OCI-LY7 (cell line): ENCODE data around the gene TBC1D1. TPM values are rescaled to one million over a fixed set of nuclear protein-coding genes. Genes with fewer than 3 reads are reported as not detected.

Experiments
- BruUV-seq: library from RNA; stranded (reverse); fragments of 400-500 nt; replicated peaks from 2 replicates; lab custom pipeline; 2021; lab: Mats Ljungman, UMichigan
- CTCF ChIA-PET: fragments of 300-600 bp; sonication (Branson Sonifier 250); formaldehyde crosslinking; loops from one replicate; lab custom pipeline; 2022; ENCODE audit warnings: antibody characterized with exemption; ENCODE audit not compliant: unreplicated experiment; lab: Charles Lee
- POLR2A ChIA-PET: fragments of 300-600 bp; sonication (Branson Sonifier 250); formaldehyde crosslinking; loops from one replicate; lab custom pipeline; 2022; ENCODE audit warnings: antibody characterized with exemption; lab: Charles Lee
- DNase-seq: peaks from one replicate; pipeline ENCODE4 v3.0.0-alpha.2; 2015; ENCODE audit warnings: low spot score
- H2AFZ ChIP-seq: fragments of 200-600 bp; sonication (generic), shearing (Covaris generic); 2 replicates; pipeline ENCODE4 v1.6.1; 2014; ENCODE audit warnings: mild to moderate bottlenecking, antibody characterized with exemption, low read length, moderate library complexity
- H3K27ac ChIP-seq: fragments of 200-600 bp; sonication (generic); 2 replicates; pipeline ENCODE4 v1.5.1; 2014; ENCODE audit warnings: mixed run types, low read depth, mild to moderate bottlenecking, moderate library complexity, low read length, inconsistent platforms; ENCODE audit not compliant: poor library complexity, severe bottlenecking
- H3K36me3 ChIP-seq: fragments of 200-600 bp; sonication (generic); 2 replicates; pipeline ENCODE4 v1.6.1; 2014; ENCODE audit warnings: mild to moderate bottlenecking, antibody characterized with exemption, low read length, moderate library complexity, mixed read lengths; ENCODE audit not compliant: insufficient read depth
- H3K4me1 ChIP-seq: fragments of 200-600 bp; sonication (generic); 2 replicates; pipeline ENCODE4 v1.5.1; 2014; ENCODE audit warnings: mild to moderate bottlenecking, low read length; ENCODE audit not compliant: insufficient read depth, poor library complexity, severe bottlenecking
- H3K4me2 ChIP-seq: fragments of 200-600 bp; sonication (generic); 2 replicates; pipeline ENCODE4 v1.6.1; 2014; ENCODE audit warnings: mild to moderate bottlenecking, low read length
- H3K4me3 ChIP-seq: fragments of 200-600 bp; sonication (generic); 2 replicates; pipeline ENCODE4 v1.5.1; 2014; ENCODE audit warnings: mild to moderate bottlenecking, low read depth, low read length; ENCODE audit not compliant: poor library complexity, severe bottlenecking
- H3K79me2 ChIP-seq: fragments of 200-600 bp; sonication (generic); 2 replicates; pipeline ENCODE4 v1.6.1; 2016; ENCODE audit warnings: low read depth, mild to moderate bottlenecking, low read length, moderate library complexity, mixed read lengths; ENCODE audit not compliant: insufficient read depth
- H3K9me2 ChIP-seq: fragments of 200-600 bp; sonication (generic); 2 replicates; pipeline ENCODE4 v1.6.1; 2016; ENCODE audit warnings: mild to moderate bottlenecking, low read length, mixed read lengths; ENCODE audit not compliant: insufficient read depth
- H3K9me3 ChIP-seq: fragments of 200-600 bp; sonication (generic); 2 replicates; pipeline ENCODE4 v1.6.1; 2014; ENCODE audit warnings: mild to moderate bottlenecking, mixed run types, low read length, mixed read lengths
- H4K20me1 ChIP-seq: fragments of 200-600 bp; sonication (generic); 2 replicates; pipeline ENCODE4 v1.6.1; 2014; ENCODE audit warnings: mild to moderate bottlenecking, antibody characterized with exemption, low read length, moderate library complexity, mixed read lengths; ENCODE audit not compliant: insufficient read depth
- EZH2phosphoT487 ChIP-seq: fragments of 200-600 bp; sonication (generic); IDR thresholded peaks from 2 replicates; pipeline ENCODE4 v1.6.1; 2018; ENCODE audit warnings: low read depth, borderline replicate concordance, mild to moderate bottlenecking, mixed run types, antibody characterized with exemption, low read length, moderate library complexity, mixed read lengths
- intact Hi-C: fragments of 100-400 bp; cut with micrococcal nuclease; formaldehyde crosslinking; loops from one replicate; pipeline ENCODE4 v1.10.0; 2022; ENCODE audit not compliant: unreplicated experiment
- total RNA-seq, 2 experiments: library from RNA; depleted of rRNA in 1 of 2; stranded (reverse); fragments of >200 nt in 1 of 2; shearing (Covaris generic) in 1 of 2; gene quantifications; 2 replicates each; pipeline ENCODE4 v1.2.3, GENCODE V29; 2014 to 2022
- TF ChIP-seq, protein P1 (sequence below): fragments of 200-600 bp; sonication (generic); conservative IDR thresholded peaks from 2 replicates; pipeline ENCODE4 v1.5.1; 2014; ENCODE audit warnings: mild to moderate bottlenecking, antibody characterized with exemption, low read length, moderate library complexity, mixed read lengths

Gene TBC1D1
- total RNA-seq, 2 experiments from 2014 or later: 539 to 545 TPM

DNA sequence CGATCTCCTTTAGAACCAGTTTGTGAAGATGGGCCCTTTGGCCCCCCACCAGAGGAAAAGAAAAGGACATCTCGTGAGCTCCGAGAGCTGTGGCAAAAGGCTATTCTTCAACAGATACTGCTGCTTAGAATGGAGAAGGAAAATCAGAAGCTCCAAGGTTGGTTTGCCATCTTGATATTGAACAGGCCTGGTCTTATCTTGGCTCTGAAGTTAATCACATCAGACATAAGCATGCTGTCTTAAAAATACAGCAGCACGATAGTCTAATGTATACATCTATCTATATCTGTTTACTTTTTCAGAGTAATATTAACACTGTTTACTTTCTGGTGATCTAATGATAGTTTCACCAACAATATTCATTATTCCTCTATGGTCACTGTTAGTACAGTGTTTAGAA lies 199.1 kb downstream of the TBC1D1 start:
- no peaks in the 10 kb centered on the region for H3K9me3 ChIP-seq
- no peak for DNase-seq
- no peak overlapping the region for H3K27ac ChIP-seq
- no peaks in the 10 kb centered on the region for H3K9me2 ChIP-seq
- H3K36me3 ChIP-seq: peaks cover 97% of the 10 kb centered on the region
- TF ChIP-seq, protein P1, sequence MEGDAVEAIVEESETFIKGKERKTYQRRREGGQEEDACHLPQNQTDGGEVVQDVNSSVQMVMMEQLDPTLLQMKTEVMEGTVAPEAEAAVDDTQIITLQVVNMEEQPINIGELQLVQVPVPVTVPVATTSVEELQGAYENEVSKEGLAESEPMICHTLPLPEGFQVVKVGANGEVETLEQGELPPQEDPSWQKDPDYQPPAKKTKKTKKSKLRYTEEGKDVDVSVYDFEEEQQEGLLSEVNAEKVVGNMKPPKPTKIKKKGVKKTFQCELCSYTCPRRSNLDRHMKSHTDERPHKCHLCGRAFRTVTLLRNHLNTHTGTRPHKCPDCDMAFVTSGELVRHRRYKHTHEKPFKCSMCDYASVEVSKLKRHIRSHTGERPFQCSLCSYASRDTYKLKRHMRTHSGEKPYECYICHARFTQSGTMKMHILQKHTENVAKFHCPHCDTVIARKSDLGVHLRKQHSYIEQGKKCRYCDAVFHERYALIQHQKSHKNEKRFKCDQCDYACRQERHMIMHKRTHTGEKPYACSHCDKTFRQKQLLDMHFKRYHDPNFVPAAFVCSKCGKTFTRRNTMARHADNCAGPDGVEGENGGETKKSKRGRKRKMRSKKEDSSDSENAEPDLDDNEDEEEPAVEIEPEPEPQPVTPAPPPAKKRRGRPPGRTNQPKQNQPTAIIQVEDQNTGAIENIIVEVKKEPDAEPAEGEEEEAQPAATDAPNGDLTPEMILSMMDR: no peak
- no peak for TF ChIP-seq EZH2phosphoT487
- no peak overlapping the region for H3K4me2 ChIP-seq
- no peak overlapping the region for H2AFZ ChIP-seq
- no peak overlapping the region for H3K4me3 ChIP-seq
- POLR2A ChIA-PET: interaction anchor here (0.6 to 2.5 kb wide), 4 partner anchors 9 to 42 kb away, joined by 3 to 10 read pairs (median 5); no protein-coding TSS in a partner anchor
- CTCF ChIA-PET: no interaction called here
- H3K4me1 ChIP-seq: no peaks in the 10 kb centered on the region
- BruUV-seq: no TSS peak
- no peaks in the 10 kb centered on the region for H4K20me1 ChIP-seq
- H3K79me2 ChIP-seq: no peaks in the 10 kb centered on the region
- intact Hi-C loops: no loop called here

GRCh38 chr4:38090455-38091246 lies 199.8 kb downstream of the TBC1D1 start:
- ChIA-PET CTCF (no interaction called here), POLR2A (interaction anchor here (0.6 to 2.5 kb wide), 4 partner anchors 9 to 42 kb away, joined by 3 to 10 read pairs (median 5); no protein-coding TSS in a partner anchor)
- Histone ChIP-seq H2AFZ (no peak overlapping the region), H3K4me2 (no peak overlapping the region), H3K9me3 (no peaks in the 10 kb centered on the region), H4K20me1 (no peaks in the 10 kb centered on the region), H3K79me2 (no peaks in the 10 kb centered on the region), H3K9me2 (no peaks in the 10 kb centered on the region), H3K4me1 (no peaks in the 10 kb centered on the region), H3K4me3 (no peak overlapping the region), H3K36me3 (peaks cover 97% of the 10 kb centered on the region), H3K27ac (no peak overlapping the region)
- BruUV-seq: no TSS peak
- intact Hi-C loops: no loop called here
- TF ChIP-seq, protein P1: no peak
- no peak for TF ChIP-seq EZH2phosphoT487
- no peak for DNase-seq

DNA sequence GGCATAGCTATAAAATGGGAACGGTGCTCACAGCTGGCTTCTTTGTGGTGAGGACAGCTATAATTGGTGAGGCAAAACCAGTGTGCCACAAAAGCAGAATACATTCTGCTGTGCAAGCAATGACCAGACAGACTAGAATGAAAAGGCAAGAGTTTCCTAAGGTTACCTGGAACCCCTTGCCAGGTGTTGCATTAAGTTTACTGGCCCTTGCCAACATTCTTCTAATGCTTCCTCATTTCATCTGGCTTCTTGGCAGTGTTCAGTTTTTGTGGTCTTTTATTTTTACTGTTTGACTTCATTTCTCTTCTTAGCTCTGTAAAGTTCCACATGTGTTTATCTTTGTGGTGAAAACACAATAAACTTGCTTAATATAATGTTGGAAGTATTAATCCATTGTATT lies 200.8 kb downstream of the TBC1D1 start:
- H3K36me3 ChIP-seq: peaks cover 97% of the 10 kb centered on the region
- H3K4me3 ChIP-seq: no peak overlapping the region
- no peaks in the 10 kb centered on the region for H3K79me2 ChIP-seq
- no TSS peak for BruUV-seq
- H2AFZ ChIP-seq: no peak overlapping the region
- no peaks in the 10 kb centered on the region for H3K9me2 ChIP-seq
- H4K20me1 ChIP-seq: no peaks in the 10 kb centered on the region
- no peaks in the 10 kb centered on the region for H3K9me3 ChIP-seq
- no peak overlapping the region for H3K27ac ChIP-seq
- H3K4me1 ChIP-seq: no peaks in the 10 kb centered on the region
- no peak overlapping the region for H3K4me2 ChIP-seq
- POLR2A ChIA-PET: interaction anchor here (2.5 kb wide), 1 partner anchor 10 kb away, joined by 10 read pairs; no protein-coding TSS in a partner anchor
- TF ChIP-seq EZH2phosphoT487: no peak
- TF ChIP-seq, protein P1: no peak
- CTCF ChIA-PET: no interaction called here
- intact Hi-C loops: no loop called here
- no peak for DNase-seq
